Activated T-cell treated with anti-CD3 and anti-CD28 coated beads, Interleukin-2, amount 50 U/mL, for 1 hour (primary cell): ENCODE data around the gene IDH2.
"Not testable (repeated sequence)": the region's sequence is repeated elsewhere in the genome, so short reads cannot be mapped to it uniquely, and the experiment has no call there.

Experiments
- DNase-seq: peaks from one replicate; pipeline ENCODE4 v3.0.0-alpha.2; 2020

IDH2 gene

DNA sequence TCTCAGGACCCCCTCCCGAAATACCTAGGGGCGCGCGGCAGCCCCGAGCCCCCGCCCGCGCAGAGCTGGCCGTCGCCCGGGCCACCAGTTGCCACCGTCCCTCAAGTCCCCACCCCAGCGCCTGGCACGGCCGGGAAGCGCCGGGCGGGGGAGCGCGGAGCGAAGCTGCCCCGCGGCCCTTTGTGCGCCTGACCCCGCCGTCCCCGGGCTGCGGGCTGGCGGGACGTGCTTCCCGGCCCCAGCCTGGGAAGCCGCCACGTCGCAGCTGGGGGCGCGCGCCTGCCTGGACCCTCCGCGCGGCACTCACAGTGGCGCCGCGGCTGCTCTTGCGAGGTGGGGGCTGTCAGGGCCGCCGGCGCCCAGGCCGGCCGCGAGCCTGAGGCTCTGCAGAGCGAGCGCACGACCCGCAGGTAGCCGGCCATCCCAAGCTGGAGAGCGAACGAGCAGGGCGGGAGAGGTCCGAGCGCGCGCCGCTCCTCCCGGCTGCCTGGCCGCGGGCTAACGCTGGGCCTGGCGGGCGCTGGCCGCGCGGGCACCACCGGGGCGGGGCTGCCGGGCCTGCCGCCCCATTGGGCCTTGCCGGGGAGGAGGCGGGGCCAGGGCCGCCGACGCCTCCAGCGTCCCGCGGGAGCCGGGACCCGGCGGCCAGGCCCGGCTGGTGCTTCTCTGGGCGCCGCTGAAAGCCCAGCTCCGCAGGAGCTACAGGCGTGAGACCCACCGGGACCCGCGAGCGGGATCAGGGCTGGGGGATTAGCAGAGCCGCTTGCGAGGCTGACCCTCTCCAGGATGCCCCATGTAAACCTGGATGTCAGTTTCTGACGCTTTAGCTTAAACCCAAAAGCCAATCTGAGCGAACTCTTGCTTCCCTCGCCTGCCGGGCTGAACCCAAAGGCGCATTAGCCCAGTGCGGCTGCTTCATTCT, at the start of gene IDH2:
Gene IDH2 (minus strand): TSS at position 500 of the 922 bp plus-strand sequence. CDS start 78 bp downstream, at position 422.
- DNase-seq, result peak; percentile 81

DNA sequence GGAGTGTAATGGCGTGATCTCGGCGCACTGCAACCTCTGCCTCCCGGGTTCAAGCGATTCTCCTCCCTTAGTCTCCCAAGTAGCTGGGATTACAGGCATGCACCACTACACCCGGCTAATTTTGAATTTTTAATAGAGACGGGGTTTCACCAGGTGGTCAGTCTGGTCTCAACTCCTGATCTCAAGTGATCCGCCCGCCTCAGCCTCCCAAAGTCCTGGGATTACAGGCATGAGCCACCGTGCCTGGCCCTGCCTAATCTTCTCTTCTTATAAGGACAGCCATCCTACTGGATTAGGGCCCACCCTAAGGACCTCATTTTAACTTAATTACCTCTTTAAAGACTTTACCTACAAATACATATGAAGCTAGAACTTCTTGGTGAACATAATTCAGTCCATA, 48.3 kb upstream of the IDH2 start:
- not testable (repeated sequence) for DNase-seq

DNA sequence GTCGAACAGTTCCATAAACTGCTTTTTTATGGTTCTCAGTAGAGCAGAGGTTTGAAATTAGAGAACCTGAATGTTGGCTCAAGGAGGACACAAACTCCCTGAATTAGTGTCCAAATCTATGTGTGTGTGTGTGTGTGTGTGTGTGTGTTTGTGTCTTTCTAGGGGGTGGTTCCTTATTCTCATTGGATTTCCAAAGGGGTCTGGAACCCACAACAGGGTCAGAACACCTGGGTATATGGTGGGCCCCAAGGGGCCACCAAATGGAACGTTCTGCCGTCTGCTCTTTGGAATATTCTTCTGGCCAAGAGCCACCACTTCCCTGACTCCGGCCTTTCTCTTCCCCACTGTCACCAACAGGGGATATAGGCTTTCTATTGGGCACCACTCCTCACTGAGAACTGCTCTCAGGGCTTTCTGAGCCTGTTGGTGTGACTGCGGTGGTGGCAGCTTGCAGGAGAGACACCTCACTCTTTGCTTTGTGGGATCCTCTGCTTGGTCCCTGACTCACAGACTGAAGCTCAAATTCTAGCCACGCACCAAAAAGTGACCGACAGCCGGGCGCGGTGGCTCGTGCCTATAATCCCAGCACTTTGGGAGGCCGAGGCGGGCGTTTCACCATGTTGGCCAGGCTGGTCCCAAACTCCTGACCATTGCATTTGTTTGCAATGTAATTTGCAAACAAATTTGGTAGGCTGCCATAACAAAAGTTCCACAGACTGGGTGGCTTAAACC, 47.5 kb upstream of the IDH2 start:
- DNase-seq, result no peak

DNA sequence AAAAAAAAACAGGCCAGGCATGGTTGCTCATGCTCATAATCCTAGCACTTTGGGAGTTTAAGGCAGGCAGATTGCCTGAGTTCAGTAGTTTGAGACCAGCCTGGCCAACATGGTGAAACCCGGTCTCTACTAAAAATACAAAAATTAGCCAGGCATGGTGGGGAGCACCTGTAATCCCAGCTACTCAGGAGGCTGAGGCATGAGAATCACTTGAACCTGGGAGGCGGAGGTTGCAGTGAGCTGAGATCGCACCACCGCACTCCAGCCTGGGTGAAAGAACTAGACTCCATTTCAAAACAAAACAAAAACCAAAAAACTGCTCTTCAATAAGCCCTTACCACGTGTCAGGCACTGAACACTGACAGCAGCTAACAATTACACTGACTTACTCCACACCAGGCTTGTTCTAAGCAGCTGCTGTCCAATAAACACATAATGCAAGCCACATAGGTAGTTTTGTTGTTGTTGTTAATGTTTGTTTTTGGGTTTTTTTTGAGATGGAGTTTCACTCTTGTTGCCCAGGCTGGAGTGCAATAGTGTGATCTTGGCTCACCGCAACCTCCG, 44.0 kb upstream of the IDH2 start:
- DNase-seq, result not testable (repeated sequence)

DNA sequence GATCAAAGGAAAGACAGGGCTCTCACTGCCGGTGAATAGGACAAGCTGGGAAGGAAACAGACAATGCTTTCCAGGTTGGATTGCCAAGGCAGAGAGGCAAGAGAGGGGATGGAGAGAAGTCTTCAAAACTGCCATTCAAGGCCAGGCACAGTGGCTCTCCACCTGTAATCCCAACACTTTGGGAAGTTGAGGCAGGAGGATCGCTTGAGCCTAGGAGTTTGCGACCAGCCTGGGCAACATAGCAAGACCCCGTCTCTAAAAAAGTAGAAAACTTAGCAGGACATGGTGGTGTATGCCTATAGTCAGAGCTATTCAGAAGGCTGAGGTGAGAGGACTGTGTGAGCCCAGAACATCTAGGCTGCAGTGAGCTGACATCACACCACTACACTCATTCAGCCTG, 43.5 kb upstream of the IDH2 start:
- no peak for DNase-seq

DNA sequence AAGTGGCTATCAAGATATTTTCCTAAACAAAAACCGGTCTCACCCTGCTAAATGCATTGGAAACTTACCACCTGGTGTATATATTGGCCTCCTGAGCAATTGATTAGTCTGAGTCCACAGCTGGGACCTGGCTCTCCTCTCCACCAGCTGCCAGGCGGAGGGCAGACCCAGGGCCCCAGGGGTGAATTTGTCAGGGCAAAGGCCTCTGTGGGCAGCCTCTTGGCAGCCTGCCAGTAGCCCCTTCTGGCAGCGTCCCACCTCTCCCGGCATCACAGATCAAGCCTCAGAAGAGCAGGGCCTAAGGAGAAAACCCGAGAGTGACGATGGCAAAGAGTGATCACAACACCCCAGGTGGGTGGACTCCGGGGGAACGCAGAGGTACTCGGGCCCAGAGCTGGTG, 43.0 kb upstream of the IDH2 start:
- no peak for DNase-seq

DNA sequence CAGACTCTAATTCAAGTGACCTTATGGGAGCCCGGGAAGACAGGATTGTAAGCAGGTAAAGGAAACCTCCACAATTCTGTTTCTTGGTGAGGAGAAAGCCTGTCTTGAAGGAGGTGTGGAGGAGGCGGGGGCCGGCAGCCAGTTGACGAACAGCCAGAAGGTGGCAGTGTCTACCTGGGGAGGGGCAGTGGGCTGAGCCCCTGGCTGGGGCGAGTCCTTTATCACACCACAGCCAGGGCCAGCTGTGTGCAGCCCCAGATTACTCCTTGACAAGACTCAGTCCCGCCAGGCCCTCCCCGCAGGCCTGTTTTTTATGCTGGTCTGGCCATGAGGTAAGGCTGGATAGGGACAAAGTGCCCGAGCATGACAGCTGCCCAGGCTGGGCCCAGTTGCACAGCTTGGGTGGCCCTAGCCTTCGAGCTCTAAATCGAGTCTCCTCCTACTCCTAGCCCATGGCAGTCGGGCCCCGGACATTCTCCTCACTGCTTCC, 40.9 kb upstream of the IDH2 start:
- DNase-seq, result peak; percentile 69

DNA sequence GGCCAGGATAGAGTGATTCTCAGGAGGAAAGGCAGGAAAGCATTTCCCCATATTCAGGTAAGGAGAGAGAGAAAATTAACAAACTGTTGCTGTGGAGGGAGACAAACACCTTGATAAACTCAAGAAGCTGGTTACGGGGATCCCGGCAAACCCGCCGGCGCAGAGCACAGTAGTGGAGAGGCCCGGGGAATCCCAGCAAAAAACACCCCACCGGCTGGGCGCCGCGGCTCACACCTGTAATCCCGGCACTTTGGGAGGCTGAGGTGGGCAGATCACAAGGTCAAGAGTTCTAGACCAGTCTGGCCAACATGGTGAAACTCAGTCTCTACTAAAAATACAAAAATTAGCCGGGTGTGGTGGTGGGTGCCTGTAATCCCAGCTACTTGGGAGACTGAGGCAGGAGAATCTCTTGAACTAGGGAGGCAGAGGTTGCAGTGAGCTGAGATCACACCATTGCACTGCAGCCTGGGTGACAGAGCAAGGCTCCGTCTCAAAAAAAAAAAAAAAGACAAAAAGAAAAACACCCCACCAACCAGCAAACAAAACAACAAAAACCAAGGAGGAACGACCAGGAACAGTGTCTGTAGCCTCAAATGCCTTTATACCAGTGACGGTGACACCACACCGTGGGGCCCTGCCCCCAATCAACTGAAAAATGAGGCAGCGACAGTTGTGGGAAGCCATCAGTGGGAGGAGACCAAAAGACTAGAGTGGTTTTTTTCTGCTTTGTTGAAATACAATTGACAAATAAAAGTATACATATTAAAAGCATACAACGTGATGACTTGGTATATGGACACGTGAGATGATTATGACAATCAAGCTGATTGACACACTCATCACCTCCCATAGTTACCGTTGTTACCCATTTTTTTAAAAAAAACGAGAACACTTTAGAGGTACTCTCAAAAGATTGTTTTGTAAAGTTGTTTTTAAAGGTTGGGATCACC, 40.2 kb upstream of the IDH2 start:
- peak; percentile 61 for DNase-seq

DNA sequence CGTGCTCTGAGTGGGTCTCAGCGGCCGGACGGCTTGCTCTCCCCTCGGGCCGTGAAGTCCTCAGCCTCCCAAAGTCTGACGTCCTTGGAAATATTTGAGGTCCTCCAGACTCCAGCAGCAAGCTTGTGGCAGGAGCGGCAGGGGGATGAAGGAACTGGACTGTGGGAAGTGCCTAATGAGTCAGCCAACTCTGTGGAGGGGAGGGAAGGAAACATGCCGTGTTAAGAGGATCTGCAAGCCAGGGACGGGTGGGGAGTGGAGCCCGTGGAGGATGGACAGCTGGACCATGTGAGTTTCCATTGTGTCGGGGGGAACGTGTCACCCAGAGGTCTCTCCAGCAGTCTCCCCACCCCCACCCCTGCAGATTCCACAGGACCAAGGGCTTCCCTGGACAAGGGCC, 39.4 kb upstream of the IDH2 start:
- DNase-seq, result no peak

DNA sequence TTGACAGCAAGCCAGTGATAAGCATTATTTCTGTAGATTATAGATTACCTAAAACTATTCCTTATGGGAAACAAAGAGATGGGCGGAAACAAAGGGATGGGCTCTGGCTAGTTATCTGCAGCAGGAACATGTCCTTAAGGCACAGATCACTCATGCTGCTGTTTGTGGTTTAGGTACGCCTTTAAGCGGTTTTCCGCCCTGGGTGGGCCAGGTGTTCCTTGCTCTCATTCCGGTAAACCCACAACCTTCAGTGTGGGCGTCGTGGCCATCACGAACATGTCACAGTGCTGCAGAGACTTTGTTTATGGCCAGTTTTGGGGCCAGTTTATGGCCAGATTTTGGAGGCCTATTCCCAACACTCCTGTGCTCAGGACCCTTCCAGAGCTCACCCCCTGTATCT, 37.3 kb upstream of the IDH2 start:
- not testable (repeated sequence) for DNase-seq

DNA sequence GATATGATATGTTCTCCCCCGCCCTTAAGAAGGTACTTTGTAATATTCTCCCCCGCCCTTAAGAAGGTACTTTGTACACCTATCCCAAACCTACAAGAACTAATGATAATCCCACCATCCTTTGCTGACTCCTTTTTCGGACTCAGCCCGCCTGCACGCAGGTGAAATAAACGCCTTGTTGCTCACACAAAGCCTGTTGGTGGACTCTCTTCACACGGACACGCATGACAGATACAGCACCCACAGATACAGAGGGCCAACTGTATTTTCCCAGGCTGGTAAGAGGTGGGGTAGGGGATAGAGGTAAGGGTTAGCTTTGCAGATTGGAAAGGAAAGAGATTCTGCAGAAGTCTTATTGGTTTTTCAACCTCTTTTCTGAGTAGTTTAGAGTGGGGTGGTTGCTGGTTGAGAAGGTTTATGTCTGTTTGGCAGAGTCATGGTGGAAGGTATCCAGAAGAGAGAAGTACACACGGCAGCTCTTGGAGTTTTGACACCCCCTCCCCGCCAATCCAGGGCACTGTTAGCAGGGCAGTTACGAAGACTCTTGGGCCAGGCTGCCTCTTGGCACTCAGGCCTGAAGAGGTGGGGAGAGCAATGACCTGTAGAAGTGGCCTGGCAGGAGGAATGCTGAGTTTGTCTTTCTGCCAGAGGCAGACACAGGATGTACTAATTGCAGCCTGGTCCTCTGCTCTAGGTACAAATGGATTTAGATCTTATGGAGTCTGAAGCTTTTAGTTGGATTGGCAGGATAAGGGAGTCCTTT, 36.0 kb upstream of the IDH2 start:
- DNase-seq, result no peak

DNA sequence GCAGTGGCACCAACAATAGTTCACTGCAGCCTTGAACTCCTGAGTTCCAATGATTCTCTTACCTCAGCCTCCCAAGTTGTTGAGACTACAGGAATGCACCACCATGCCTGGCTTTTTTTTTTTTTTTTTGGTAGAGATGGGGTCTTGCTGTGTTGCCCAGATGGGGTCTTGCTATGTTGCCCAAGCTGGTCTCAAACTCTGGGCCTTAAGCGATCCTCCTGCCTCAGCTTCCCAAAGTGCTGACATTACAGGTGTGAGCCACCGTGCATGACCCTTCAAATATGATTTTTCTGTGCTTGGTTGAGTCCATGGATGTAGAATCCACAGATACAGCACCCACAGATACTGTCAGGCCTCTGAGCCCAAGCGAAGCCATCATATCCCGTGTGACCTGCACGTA, 30.2 kb upstream of the IDH2 start:
- no peak for DNase-seq

DNA sequence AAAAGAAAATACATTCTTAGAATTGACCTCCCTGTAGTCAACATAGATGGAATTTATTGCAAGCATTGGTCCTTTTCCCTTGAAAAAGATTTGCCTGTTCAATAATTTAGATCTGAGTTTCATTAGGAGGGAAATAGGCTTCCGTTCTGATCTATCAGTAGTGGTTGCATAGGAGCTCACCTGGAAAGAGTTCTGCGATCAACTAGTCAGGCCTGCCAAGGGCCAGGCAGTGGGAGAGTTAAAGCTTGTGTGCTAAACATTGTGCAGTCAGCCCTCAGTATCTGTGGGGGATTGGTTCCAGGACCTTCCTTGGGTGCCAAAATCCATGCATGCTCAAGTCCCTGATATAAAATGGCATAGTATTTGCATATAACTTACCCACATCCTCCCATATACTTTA, 29.6 kb upstream of the IDH2 start:
- no peak for DNase-seq

DNA sequence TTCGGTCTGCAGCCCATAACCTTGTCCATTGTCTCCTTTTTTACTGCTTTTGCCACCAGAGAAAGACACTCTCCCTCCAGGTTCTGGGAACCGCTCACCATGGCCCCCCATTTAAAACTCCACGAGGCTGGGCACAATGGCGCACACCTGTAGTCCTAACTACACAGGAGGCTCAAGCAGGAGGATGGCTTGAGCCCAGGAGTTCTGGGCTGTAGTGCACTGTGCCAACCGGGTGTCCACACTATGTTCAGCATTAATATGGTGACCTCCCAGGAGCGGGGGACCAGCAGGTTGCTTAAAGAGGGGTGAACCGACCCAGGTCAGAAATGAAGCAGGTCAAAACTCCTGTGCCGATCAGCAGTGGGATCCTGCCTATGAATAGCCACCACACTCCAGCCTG, 28.0 kb upstream of the IDH2 start:
- no peak for DNase-seq

DNA sequence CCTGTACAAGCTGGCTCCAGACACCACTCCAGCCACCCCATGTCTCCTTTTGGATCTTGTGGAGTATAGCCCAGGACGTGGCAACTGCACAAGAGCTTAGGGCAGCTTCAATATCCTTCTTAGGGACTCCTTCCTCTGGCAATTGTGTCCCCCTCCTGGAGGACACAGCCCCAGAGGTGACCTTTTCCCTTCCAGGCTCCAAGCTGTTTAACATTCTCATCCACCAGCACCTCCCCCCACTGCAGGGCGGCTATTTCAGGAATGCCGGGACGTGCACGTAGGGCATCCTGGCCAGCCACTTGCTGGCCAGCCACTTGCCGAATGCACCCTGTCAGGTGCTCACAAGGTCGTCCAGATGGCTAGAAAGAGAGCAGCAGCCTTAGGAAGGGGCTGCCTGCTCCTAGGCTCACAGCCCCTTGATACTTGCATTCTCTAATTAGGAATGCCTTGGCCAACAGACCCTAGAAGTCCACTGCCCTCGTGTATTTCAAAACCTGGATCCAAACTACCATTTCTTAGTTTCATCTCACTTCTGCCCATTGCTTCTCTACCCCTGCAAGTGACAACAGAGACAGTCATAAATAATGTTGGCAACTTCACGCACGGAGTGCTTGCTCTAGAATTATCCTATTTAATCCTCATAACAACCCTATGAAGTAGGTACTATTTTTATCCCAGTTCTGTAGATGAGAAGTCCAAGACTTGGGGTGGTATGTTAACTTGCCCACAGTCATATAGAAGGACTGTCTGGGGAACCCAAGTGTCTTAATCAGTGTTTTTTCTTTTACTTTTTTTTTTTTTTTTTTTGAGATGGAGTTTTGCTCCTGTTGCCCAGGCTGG, 24.5 kb upstream of the IDH2 start:
- DNase-seq, result no peak

DNA sequence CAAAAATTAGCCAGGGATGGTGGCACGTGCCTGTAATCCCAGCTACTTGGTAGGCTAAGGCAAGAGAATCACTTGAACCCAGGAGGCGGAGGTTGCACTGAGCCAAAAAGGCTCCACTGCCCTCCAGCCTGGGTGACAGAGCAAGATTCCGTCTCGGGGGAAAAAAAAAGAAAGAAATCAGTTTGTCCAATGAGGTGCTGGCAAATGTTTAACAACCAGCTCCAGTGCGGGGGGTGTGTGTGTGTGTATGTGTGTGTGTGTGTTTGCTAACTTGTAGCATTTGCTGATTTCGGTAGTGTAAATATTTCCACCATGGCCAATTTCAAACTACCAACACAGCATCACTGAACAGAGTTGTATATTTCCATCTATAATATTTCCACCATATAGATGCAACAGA, 23.8 kb upstream of the IDH2 start:
- no peak for DNase-seq

DNA sequence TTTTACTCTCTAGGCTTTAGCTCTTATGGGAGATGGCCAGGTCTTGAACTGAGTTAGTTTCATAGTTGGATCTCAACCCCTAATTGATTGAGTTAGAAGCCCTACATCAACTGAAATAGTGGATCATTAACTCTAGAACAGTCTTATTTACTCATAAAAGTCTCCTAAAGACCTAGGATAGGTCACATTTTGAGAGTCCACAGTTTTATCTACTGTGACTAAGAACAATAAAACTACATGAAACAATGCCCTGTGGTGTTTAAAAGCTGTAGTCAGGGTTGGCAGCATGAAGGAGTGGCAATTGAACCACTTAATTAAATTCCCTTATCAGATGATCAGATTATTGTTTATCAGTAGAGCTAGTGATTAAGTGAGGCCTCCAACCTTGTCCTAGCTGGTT, 22.2 kb upstream of the IDH2 start:
- no peak for DNase-seq

DNA sequence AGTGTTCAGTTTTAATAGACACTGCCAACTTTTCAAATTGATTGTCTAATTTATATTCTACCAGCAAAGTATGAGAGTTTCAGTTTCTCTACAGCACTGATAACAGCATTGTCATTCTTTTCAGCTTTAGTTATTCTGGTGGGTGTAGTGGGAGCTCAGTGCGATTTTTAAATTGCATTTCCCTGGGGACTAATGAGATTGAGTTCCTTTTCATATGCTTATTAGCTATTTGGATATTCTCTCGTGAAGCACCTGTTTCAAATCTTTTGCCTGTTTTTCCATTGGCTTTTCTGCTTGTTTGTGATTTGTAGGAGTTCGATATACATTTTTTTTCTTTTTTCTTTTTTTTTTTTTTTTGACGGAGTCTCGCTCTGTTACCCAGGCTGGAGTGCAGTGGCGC, 18.8 kb upstream of the IDH2 start:
- DNase-seq, result no peak

DNA sequence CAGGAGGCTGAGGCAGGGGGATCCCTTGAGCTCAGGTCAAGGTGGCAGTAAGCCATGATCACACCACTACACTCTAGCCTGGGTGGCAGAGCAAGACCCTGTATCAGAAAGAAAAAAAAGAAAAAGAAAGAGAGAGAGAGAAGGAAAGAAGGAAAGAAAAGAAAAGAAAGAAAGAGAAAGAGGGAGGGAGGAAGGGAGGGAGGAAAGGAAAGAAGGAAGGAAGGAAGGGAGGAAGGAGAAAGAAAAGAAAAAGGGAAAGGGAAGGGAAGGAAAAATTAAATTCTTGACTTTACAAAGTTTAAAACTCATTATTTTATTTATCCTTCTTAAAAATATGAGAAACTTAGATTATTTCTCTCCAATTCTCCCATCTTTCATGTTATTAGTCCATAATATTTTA, 17.1 kb upstream of the IDH2 start:
- DNase-seq, result no peak

DNA sequence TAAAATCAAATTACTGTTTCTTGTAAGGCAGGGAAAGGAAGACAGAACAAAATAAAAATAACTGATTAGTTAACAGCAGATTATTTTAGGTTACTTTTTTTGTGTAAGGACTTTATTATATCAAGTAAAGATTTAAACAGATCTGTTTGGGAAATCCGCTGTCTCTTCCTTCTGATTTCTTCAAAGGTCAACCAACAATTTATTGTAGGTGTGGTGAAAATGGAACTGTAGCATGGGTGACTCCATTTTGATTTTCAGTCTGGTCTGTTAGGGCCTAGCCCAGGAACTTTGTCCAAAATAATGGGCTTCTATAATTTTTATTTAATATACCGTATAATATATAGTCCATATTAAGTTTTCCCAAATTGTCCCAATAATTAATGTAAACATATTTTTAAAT, 13.5 kb upstream of the IDH2 start:
- DNase-seq, result no peak

DNA sequence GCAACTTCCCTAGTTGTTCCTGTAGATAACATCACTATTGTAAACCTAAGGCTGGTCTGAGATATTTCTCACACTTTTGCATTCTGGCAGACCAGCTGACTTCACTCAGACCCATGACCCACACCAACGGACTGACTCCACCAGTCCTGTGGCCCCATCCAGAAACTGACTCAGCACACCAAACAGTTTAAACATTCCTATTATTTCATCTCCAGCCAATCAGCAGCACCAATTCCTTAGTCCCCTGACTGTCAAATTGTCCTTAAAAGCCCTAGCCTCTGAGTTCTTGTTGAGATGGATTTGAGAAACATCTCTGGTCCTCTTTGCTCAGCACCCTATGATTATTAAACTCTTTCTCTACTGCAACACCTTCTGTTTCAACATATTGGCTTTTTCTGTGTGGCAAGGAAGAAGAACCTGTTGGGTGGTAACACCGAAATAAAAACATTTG, 12.2 kb upstream of the IDH2 start:
- no peak for DNase-seq
